CD1c-positive myeloid dendritic cell (primary cell): ENCODE measurements around the gene NT5C2.
"Not testable (repeated sequence)": the region's sequence is repeated elsewhere in the genome, so short reads cannot be mapped to it uniquely, and the experiment has no call there.

Source experiments
- DNase-seq: peaks from one replicate; pipeline ENCODE4 v3.0.0-alpha.2; 2016; ENCODE audit errors: extremely low spot score

NT5C2 gene

DNA sequence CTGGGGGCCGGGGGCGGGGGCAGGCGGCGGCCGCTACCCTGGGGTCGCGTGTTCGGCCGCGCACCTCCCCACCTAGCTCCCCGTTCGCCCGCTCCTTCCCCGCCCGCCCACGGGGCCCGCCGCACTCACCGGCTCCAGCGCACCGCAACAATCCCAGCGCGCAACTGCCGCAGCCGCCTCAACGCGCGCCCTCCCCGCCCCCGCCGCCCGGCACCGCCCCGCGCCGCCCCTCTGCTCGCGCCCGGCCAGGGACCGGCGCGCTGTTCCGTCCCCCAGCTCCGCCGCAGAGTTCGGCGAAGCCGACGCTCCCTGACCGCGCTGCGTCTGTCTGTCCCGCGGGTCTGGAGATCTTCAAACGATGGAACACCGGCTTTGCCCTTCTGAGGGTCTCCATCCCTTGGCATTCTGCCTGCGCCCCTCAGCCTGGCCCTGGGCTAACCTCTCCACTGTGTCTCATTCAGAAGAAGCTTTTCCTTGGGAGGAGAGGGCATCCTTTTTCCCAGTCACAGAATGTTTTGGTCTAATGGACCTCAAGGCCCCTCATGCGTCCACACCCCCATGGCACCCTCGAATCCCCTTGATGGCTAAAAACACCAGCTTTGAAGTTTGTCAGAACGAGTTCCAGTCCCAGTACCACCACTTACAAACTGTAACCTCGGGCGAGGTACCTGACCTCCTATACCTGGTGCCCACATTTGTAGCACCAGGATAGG, at the start of gene NT5C2:
NT5C2 (minus strand) TSS at position 166 of the 713 bp plus-strand sequence. CDS start 18,314 bp downstream, outside the sequence.
- peak; percentile 89 for DNase-seq

- DNase-seq, result peak; percentile 77
Observed at GRCh38 chr10:103241262-103242011, 48.4 kb upstream of the NT5C2 start.

DNA sequence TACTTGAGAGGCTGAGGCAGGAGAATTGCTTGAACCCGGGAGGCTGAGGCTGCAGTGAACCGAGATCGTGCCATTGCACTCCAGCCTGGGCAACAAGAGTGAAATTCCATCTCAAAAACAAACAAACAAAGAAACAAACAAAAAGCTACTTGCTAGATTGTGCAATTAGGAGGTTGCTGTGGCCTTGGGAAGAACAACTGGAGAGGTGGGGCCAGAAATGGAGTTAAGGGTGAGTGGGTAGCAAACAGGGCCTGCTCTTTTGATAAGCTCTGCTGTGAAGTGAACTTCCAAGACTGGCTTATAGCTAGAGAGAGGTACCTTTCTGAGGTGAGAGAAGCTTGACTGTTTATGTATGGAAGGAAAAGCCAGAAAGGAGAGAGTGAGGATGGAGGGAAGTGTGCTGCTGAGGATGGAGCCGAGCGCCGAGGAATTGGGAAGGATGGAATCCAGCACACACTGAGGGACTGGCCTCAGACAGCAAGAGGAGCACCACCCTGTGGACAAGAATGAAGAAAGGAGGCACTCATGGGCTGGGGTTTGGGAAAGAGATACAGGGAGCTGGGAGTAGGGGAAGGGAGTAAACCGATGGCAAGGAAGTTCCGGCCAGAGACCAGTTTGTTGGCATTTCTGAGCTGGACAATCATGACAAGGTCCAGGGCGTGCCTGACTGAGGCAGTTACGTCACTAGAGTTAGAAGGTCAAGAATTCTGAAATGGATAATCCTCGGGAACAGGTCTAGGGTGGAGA, 45.6 kb upstream of the NT5C2 start:
- no peak for DNase-seq

DNA sequence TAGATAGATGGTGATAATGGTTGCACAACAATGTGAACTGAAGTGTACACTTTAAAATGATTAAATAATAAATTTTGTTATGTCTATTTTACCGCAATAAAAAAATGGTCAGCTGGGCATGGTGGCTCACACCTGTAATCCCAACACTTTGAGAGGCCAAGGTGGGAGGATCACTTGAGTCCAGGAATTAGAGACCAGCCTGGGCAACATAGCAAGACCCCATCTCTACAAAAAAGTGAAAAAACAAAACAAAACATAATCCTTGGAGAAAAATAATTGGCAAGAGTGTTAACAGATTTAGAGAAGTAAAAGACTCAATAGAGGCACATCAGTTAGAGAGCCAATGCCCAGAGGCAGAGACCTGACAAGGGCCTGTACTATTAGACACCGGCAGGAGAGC, 42.7 kb upstream of the NT5C2 start:
- DNase-seq, result no peak

DNA sequence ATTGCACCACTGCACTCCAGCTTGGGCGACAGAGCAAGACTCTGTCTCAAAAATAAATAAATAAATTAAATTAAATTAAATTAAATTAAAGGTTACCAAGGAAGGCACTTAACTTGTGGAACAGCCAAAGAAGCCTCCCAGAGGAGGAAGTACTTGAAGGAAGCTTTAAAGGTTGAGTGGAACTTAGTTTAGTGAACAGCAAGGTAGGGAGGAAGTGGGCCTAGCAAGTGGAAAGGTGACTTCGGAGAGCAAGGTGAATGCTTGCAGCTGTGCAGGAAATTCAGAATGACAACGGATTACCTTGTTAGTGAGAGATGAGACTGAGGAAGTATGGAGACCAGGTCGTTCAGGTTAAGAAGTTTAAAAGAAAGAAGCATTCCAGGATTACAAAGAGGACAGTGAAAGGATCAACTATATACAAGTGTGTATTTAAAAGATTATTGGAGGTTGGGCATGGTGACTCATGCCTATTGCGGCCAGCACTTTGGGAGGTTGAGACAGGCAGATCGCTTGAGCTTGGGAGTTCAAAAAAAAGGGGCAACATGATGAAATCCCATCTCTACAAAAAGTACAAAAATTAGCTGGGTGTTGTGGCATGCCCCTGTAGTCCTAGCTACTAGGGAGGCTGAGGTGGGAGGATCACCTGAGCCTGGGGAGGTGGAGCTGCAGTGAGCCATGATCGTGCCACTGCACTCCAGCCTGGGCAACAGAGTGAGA, 39.9 kb upstream of the NT5C2 start:
- DNase-seq, result no peak

DNA sequence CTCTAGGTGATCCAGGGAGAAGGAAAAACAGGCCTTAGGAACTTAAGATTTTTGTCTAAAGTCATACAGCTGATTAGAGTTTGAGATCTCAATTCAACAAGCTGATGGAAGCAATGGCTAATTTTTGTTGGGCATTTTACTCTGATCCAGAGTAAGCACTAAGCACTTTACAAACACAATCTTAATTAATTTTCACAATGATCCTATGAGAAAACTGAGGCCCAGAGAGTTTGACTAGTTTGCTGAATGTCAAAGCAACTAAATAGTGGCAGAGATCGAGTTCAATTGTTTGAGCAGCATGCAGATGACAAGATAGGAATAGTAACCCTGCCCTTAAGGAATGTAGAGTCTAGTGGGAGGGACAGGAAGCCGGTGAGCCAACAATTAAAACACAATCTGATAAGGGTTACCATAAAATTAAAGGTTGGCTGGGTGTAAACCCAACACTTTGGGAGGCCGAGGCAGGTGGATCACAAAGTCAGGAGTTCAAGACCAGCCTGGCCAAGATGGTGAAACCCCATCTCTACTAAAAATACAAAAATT, 39.1 kb upstream of the NT5C2 start:
- no peak for DNase-seq

DNA sequence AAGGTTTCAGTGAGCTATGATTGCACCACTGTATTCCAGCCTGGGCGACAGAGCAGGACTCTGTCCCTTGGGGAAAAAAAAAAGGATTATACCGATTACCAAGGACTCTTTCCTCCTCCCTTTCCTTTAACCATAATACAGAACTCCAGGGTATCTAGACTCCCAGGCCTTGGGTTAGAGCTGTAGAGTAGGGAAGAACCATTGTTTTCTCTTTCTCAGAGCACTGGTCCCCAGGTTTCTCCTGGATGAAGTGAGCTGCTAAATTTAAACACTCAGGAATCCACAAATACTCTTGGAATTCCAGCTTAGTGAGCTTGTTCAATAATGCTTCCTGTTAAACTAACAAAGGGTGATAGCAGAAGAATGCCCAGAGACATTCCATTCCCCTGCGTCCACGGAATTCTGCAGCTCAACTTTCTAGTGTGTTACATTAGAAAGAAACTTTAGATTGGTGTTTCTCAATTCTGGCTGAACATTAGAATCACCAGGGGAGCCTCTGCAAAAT, 38.0 kb upstream of the NT5C2 start:
- DNase-seq, result no peak

GRCh38 chr10:103227416-103227815, 34.3 kb upstream of the NT5C2 start:
- DNase-seq, result no peak

- no peak for DNase-seq
Observed at GRCh38 chr10:103225939-103226338, 32.9 kb upstream of the NT5C2 start.

DNA sequence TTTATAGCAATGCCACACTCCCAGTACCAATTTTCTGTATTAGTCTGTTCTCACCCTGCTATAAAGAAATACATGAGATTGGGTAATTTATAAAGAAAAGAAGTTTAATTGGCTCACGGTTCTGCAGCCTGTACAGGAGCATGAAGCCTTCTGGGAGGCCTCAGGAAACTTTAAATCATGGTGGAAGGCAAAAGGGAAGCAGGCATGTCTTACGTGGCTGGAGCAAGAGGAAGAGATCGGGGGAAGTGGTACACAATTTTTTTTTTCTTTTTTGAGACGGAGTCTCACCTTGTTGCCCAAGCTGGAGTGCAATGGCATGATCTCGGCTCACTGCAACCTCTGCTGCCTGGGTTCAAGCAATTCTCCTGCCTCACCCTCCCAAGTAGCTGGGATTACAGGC, 31.6 kb upstream of the NT5C2 start:
- peak; percentile 55 for DNase-seq

DNA sequence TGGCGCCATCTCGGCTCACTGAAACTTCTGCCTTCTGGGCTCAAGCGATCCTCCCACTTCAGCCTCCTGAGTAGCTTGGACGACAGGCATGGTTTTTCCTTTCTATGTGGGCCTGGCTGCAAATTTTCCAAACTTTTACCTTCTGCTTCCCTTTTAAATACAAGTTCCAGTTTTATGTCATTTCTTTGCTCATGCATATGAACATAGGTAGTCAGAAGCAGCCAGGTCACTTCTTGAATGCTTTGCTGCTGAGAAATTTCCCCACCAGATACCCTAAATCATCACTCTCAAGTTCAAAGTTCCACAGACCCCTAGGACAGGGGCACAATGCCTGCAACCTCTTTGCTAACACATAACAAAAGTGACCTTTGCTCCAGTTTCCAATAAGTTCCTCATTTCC, 31.1 kb upstream of the NT5C2 start:
- DNase-seq, result peak; percentile 32

DNA sequence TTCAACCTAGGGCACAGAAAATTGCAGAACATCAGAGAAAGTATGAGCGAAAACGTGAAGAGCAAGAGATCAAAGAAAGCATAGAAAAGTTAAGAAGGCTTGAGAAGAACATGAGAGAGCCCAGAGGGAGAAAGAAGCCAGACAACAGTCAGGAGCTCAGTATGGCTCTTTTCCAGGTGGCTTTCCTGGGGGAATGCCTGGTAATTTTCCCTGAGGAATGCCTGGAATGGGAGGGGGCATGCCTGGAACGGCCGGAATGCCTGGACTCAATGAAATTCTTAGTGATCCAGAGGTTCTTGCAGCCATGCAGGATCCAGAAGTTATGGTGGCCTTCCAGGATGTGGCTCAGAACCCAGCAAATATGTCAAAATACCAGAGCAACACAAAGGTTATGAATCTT, 23.3 kb upstream of the NT5C2 start:
- DNase-seq, result not testable (repeated sequence)

DNA sequence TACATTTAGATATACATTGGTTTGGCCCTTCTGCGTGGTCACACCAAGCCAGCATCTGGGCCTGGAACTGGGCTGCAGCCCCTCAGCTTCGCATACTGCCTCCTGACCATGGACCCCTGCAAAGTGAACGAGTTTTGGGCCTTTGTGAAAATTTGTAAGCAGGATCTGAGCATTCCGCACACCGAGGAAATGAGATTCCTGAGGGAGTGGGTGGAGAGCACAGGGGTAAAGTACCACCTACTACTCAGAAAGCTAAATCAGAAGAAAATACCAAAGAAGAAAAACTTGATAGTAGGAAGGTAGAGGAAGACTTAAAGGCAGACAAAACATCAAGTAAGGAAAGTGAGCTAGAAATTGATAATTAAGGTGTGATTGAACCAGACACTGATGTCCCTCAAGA, 22.5 kb upstream of the NT5C2 start:
- DNase-seq, result no peak

- not testable (repeated sequence) for DNase-seq
Observed at GRCh38 chr10:103210262-103210661, 17.2 kb upstream of the NT5C2 start.

DNA sequence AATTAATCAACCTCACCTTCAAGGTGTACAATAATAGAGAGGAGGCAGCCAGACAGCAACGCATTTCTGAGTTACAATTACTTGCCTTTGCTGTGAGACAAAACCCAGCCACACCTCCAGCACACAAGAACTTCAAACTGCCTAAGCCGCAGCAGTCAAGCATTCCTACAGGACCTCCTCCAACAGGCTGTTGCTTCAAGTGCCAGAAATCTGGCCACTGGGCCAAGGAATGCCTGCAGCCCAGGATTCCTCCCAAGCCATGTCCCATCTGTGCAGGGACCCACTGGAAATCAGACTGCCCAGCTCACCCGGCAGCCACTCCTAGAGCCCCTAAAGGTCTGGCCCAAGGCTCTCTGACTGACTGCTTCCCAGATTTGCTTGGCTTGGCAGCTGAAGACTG, 14.6 kb upstream of the NT5C2 start:
- not testable (repeated sequence) for DNase-seq

DNA sequence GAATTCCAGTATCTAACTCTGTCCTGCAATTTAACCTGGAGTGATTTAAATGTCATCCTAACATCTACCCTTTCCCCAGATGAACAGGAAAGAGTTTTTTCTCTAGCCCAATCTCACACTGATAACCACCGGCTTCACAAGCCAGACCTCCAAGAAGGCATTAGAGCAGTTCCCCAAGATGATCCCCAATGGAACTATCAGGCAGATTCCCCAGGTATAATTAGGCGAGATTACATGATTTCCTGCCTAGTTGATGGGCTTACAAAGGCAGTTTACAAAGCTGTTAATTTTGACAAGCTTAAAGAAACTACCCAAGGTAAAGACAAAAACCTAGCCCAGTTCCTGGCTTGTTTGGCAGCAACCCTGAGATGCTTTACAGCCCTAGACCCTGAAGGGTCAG, 14.1 kb upstream of the NT5C2 start:
- DNase-seq, result no peak

GRCh38 chr10:103206715-103207114, 13.6 kb upstream of the NT5C2 start:
- DNase-seq, result not testable (repeated sequence)

- not testable (repeated sequence) for DNase-seq
Observed at GRCh38 chr10:103205401-103205800, 12.3 kb upstream of the NT5C2 start.

- DNase-seq, result no peak
Observed at GRCh38 chr10:103204353-103205255, 11.5 kb upstream of the NT5C2 start.

DNA sequence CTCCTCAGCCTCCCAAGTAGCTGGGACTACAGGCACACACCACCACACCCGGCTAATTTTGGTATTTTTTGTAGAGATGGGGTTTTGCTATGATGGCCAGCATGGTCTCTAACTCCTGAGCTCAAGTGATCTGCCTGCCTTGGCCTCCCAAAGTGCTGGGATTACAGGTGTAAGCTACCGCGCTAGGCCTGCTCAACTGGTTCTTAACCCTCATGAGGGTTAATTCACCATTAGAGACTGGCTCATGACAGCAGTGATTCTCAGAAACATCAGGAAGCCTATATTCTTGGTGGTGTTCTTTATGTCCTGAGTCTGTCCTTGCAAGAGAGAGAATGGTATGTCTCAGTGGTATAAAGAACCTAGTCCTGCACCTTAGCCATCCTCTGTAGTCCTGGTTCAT, 10.4 kb upstream of the NT5C2 start:
- no peak for DNase-seq
